ENCODE results near the gene PTF1A.

PTF1A gene

DNA sequence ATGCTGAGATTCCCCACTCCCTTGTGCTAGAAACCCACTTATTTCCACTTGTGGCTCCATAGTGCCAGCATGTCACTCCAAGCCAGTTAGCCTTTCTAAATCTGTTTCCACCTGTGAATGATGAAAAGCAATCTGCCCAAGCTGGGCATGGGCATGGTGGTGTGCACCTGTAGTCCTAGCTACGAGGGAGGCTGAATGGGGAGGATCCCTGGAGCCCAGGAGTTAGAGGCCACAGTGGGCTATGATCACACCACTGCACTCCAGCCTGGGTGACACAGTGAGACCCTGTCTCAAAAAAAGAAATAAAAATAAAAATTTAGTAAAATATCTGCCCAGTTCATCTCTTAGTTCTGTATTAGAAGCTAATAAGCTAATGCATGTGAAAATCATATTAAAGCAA, 5.0 kb upstream of the PTF1A start:
- DNase-seq (ENCODE audit: low spot score), result no peak

DNA sequence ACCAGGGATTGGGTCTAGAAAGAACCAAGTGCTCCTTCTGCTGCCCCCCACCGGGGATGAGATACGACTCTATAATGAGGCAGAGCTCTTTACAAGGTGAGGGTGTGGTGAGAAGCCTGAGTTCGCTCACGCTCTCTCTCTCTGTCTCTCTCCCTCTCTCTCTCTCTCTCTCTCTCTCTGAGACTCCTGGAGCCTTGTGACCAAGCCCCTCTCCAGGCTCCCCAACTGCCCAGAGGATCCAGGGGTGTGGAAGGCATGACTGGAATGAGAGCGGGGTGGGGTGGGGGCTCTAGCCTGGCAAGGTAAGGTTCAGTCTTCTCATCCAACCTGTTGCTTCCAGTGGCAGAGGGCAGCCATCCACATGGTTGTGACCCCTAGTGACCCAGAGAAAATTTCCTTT, 3.1 kb upstream of the PTF1A start:
- no peak for DNase-seq (ENCODE audit: low spot score)

DNA sequence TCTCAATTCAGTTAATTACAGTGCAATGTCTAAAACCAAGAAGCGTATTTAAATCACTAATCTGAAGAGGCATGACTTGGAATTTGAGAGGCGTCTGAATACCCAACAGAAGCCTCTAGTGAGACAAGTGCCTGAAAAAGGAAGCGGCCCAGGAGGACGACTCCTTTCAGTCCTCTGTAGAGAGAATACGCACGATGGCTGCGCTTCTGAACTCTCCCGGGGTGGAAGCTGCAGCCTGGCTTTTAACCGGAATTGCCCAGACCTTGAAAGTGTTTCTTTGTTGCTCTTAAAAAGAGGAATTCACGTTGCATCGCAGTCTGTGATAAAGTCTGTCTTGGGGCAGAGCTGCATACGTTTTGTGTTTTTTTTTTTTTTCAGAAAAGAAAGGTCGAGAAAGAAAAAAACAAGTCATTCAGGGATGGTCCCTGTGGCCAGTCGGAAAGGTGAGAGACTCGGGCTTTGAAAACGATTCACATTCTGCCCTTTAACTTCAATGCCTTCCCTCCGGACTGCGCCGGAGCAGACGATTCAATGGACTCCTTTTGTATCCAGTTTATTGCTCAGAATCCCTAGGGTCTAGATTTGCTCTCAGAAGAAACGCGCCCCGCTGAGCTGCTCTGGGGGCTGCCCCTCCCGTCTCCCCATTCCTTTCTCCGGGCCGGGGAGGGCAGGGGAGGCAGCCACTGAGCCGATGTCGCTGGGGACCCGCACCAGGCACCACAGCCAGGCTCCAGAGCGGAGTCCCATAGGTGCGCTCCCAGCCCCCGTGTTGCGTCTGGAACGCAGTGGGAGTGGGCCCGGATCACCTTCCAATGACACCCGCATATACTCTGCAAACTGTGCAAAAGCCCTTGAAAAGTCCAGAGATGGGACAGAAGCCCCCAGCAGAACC, 994 bp upstream of the PTF1A start:
- DNase-seq (ENCODE audit: low spot score), result no peak

DNA sequence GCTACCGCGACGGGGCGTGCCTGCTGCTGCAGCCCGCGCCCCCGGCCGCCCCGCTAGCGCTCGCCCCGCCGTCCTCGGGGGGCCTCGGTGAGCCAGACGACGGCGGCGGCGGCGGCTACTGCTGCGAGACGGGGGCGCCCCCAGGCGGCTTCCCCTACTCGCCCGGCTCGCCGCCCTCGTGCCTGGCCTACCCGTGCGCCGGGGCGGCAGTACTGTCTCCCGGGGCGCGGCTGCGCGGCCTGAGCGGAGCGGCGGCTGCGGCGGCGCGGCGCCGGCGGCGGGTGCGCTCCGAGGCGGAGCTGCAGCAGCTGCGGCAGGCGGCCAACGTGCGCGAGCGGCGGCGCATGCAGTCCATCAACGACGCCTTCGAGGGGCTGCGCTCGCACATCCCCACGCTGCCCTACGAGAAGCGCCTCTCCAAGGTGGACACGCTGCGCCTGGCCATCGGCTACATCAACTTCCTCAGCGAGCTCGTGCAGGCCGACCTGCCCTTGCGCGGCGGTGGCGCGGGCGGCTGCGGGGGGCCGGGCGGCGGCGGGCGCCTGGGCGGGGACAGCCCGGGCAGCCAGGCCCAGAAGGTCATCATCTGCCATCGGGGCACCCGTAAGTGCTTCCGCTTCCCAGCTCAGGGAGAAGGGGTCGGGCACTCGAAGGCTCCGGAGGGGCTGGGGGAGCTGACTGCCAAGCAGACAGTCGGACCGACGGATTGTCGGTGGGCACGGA, 761 bp downstream of the PTF1A start:
- DNase-seq (ENCODE audit: low spot score), result peak; percentile 81

DNA sequence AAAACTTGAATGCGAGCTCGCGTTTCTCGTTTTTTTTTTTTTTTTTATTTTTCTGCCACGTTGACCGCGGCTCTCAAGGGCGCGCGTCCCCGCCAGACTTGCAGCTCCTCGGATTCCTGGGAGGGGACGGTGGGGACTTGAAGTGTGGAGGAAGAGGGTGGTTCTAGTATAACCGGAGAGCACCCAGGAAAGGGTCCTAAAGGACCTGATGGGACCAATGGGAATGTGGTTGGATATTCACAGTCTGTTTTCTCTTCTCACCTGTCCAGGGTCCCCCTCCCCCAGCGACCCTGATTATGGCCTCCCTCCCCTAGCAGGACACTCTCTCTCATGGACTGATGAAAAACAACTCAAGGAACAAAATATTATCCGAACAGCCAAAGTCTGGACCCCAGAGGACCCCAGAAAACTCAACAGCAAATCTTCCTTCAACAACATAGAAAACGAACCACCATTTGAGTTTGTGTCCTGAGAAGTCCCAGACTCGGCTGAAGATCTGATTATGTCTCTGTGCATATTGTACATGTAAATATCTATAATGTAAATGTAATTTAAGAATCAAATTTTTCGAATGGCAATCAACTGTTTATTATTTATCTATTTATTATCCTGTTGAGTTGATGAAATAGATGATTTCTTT, 1.4 kb downstream of the PTF1A start:
- no peak for DNase-seq (ENCODE audit: low spot score)

DNA sequence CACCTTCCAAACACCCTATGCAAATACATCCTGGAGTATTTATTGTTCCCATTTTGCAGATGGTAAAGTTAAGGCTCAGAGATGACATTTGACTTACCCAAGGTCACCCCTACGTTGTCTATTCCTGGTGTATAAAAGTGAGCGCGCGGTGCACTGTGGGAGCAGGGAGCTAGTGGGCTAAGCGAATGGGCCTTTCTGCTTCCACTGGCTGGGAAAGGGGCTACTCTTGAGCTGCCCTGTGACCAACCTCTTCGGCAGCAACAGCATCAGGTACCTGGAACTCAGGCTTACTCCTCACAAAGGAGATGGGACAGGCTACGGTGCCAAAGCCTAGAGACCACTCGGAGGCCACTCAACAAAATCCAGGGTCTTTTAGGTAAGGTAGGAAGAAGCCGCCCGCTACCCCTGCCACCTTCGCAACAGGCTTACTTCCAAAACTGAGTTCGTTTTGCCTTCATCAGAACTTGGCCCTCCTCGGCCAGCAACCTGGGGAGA, 2.4 kb downstream of the PTF1A start:
- no peak for DNase-seq (ENCODE audit: low spot score)

DNA sequence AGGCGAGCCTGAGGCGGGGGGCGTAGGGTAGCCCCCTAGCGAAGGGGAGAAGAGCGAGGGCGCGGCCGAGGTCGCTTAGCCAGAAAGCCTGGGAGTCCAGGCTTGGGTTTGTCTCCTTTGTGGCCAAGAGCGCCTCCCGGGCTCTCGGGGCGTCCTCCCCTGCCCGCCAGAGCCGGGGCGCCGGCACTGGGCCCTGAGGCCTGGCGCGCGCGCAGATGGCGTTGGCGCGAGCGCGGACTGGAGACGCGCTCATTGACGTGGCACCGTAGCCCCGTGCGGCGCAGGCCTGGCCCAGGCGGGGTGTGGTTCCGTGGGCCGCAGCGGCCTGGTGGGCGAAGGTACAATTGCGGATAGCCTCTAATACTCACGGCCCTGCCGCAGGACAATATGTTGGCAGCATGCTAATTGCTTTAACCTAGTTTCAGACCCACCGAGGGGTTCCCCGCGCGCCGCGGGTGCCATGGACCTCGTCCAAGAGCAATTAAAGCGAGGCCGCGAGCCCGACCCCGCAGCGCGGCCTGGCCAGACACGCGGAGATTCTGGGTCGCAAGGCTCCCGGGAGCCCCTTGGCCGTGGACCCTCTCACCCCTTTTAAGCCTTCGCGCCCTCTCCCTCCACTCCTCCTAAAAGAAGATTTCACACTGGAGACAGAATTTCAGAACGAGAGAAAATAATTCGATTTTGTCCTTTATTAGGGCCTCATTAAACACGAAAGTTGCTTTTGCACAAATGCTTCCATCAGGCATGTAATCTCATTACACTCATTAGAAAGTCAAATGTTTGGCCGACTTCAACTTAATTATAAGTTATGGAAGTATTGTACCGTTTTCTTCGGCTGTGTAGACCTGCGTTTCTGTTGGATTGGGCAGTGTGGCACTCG, 3.1 kb downstream of the PTF1A start:
- DNase-seq (ENCODE audit: low spot score), result peak; percentile 44

DNA sequence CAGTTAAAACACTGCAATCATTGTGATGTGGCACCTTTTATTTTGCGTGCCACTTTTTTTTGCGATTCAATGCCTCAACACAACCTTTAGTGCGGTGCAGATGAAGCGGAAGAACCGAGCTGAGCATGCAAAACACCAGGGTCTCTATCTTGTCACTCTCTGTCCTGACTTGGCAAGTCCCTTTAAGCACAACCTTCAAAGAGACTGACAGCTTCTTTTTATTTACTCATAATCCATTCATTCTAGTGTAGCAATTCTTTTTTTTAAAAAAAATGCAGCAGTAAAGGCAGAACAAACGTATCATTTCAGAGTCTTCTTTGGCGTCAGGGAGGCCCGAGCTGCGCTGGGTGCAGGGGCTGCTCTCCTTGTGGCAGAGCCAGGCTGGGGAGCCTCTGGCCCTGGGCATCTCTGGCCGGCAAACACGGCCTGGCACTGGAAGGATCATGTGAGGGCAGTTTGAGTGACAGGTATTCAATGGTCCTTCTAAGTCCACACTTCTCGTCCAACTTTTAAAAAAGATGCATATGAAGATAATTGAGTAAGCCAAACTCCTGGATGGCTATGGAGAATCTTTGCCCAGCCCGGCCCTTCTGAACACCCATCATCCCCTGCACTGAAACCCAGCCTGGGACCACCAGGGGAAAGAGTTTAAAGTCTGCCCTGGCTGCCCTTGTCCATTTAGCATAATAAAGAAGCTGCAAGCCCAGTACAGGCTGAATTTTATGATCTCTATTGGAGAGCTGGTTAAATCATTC, 3.9 kb downstream of the PTF1A start:
- DNase-seq (ENCODE audit: low spot score), result no peak

DNA sequence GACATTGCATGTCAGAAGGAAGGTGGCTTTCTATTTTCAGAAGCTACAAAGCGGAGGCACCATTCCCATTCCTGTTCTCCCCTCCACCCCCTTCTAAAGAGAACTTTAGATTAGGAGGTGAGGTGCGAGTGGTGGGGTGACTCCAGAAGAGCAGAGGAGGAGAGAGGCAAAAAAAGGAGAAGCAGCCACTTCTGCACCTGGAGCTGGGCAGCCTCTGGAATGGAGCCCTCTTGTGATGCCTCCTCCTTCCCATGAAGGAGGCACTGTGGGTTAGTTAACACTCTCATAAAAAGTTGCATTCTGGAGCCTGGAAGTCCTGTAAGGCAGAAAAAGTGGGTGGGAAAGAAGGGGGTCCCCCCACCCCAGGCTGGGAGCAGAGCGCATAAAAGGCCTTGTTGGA, 4.8 kb downstream of the PTF1A start:
- no peak for DNase-seq (ENCODE audit: low spot score)

DNA sequence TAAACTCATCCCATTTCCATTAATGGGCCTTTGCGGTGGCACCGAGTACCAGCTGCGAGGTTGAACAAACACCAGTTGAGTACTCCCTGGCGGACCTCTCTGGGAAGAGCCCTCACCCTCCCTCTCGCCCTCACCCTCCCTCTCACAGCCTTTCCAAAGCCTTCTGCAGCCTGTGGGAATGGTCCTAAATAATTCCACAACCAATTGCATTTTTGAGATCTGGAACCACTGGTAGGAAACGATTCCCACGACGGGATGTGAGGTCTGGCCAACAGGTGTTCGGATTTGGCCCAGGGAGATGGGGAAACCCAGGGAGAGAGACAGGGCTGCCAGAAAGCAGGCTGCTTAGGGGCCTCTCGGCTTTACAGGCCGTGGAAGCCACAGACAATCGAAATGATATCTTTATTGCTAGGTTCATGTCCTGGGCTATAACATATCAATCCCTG, 5.3 kb downstream of the PTF1A start:
- DNase-seq (ENCODE audit: low spot score), result peak; percentile 45

DNA sequence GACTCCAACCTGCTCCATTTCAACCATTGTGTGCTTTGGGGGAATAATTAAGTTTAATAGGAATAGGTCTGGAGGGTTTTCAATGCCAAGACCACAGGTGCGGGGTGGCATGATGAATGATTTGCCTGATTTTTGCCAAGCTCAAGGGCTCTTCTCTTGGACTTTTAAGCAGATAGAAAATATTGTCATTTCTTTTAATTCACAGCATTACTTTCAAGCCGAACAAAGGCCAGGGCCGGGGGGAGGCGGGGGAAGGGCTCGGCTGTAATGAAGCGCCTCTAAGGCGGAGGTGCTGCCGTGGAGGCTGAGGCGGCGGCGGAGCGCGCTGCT, 6.5 kb downstream of the PTF1A start:
- DNase-seq (ENCODE audit: low spot score), result no peak

DNA sequence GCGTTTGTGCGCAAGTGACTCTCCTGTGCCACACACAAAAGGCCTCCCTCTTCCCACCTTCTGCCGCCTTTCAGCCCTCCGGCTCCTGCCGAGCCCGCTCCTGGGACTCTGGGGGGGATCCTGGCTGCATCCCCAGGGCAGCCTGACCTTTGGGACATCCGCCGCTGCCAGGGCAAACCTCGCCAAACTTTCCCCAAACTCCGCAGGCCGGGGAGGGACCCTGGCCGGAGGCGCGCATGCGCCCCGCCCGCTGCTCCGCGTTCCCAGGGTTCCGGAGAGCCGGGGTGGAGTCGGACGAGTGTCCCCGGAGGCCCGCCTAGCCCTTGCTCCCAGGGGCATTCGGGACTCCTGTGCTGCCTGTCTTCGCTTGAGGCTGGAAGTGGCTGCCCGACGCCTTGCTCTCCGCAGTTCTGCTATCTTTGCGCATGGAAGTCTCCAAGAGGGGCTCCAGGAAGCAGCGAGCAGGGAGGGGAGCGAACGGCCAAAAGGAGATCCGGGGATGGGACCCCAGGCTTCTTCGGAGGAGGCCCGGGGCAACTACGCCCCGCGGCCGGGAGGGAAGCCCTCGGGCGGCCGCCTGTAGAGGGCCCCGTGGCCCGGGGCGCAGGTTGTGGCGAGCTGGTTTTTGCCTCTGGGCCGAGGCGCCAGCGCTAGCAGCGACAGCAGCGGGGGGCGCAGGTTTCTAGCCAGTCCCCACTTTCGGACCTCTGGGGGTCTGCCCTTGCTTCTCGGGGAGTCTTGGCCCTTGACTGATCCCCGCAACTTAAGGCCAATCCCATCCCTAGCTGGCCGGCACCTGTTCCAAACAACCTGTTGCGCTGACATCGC, 7.0 kb downstream of the PTF1A start:
- DNase-seq (ENCODE audit: low spot score), result peak; percentile 52

DNA sequence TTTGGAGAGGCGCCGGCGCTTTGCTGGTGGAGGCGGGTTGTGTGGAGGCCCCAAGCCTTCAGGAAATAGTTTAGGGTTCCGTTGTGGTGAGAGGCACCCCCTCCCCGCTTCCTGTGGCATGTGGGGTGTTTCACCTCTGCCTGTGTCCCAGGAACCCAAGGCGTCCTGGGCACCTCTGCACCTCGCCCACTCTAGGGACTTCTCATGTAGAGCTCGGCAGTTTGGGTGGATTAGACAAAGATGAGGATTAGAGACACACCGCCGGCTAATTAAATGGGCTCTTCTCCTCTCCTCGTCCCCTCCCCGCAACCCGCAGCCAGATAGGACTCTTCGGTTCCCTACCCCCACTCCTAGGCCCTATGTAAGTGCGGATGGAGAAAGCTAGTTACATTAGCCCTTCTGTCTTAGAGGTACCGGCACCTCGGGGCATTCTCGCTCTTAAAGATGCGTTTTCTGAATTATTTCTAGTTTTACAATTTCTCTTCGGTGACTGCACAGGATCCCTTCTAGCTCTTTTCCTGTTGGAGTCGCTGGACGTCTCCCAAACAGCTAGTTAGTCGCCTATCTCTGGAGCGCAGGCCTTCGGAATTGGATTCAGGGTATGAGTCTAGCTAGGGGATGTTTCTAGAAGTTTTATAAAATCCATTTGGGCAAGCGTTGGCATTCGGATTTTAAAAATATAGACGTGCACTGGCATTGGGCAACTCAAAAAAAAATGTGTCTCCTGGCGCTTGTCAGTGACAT, 7.8 kb downstream of the PTF1A start:
- DNase-seq (ENCODE audit: low spot score), result peak; percentile 44

DNA sequence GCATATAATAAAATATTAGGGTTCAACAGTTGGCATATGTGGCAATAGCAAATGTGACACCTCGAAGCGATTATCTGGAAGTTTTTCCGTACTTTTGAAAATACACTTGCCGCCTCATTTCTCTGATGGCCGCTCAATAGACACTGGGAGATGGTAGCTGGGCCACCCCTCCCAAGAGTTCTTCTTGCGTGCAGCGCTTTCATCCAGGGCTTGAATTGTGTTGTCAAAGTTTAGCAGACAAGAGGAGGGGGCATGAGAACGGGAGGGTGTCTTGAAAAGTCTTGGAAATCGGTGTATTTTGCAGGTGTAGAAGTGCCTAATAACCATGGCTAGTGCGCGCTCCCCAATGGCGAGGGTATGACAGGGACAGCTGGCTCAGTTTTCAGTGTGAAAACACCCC, 8.5 kb downstream of the PTF1A start:
- no peak for DNase-seq (ENCODE audit: low spot score)

DNA sequence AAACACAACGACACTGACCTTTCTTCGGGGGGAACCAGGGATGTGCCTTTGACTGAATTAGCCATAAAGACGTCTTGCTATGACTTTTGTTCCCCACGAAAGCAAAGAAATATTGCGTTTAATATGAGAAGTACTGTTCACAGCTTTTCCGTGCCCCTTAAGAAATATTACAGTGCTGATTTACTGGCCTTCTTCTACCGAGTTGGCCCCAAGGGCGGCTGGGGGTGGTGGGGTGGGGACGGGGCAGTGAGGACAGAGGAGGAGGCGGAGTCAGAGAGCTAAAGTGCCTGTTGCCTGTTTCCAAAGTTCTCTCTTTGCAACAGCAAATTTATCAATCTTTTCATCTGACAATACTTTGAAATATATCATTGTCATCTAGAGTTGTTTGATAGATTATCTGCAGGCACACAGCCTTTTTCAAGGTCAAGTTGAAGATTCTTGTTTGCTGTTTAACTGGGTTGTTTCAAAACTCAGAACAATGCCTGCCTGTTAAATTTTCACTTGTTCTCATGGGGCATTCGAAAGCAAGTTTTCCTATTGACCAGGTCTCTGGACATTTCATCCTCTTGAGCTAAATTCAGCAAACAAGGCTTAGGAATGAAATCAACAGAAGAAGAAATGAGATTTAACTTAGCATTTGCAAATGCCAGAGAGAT, 9.0 kb downstream of the PTF1A start:
- no peak for DNase-seq (ENCODE audit: low spot score)

DNA sequence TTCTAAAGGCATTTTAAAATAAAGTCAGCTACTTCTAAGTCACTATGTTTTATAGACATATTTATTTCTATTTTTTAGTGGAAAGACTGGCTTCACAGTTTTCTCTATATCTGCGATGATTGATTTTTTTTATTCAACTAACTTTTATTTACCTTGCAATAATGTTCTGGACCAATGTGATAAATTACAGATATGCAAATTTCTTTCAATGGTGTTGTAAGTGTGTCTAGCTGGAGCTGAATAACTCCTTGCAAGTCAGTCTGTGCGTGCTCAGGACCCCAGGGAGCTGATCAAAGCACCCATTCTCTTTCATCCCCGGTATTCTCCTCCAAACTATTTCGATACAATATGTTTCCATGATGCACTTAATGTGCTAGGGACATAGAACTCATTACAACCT, 9.7 kb downstream of the PTF1A start:
- no peak for DNase-seq (ENCODE audit: low spot score)

DNA sequence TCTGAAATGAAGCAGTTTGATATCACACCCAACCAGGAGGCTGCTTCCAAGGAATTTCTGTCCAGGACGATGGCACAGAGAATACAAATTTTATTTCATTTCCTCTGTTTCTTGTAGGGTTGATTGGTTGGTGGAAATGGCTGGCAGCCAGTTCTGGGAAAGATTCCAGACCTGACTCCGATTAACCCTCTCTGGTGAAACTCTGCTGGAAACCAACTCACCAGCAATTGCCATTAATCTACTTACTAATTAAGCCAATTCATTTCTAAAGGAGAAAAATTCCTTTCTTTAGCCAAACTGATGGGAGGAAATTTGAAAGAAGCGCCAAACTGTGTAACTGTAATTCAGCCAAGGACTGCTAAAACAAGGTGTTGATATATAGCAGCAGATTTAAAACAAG, 10.7 kb downstream of the PTF1A start:
- DNase-seq (ENCODE audit: low spot score), result no peak

DNA sequence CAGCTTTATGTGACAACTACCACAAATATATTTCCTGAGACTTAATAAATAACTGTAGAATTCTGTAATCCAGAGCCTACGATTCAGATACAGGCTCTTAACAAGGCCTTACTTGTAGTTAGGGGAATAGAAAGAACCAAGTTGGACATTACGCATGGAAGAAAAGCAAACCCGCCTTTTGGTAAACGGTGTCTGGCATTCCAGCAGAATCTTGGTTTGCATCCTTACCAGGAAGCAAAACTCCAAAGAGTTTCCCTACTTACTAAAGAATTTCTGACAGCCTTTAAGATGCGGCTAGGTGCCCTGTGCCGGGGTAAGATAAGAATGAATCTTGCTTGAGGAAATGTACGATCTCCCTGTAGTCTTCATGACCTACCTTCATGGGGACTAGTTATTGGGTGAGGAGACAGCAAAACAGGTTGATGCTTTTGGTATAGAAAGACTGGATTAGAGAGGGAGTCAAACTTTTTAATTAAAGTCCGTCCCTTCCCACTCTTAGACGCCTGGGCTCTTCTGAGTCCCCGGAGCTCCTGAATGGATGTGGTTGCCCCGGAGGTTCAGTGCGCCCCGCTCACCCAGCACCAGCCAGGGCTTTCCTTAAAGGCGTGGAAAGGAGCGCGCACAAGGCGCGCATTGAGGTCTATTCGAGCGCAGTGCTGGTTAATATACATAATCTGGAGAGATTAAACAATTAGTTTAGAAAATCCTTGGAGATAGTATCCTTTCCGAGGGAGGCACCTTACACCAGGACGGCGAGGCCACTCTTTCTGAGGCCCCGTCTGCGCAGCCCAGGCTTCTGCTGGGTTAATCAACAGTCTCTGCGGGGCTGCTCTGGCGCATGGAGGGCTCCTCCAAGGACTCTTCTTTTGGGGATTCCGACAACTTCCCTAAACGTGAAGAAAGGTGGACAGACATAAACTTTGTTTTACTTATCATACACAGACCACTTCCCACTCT, 11.5 kb downstream of the PTF1A start:
- DNase-seq (ENCODE audit: low spot score), result no peak

Measured in D341Med (cell line).